ENCODE results near the gene ELFN1.

- TF ChIP-seq CTCF (IDR thresholded peaks at IDR 0.05): no peak
- TF ChIP-seq POLR2A (IDR thresholded peaks at IDR 0.05): no peak
- no peak for TF ChIP-seq EP300 (IDR thresholded peaks at IDR 0.05)
- TF ChIP-seq POLR2AphosphoS5 (IDR thresholded peaks at IDR 0.05): no peak
Observed at GRCh38 chr7:1665549-1666316, 4.3 kb upstream of the ELFN1 start.
